Activated CD8-positive, alpha-beta memory T cell treated with anti-CD3 and anti-CD28 coated beads for 48 hours (primary cell): ENCODE measurements around the gene HPSE2.
"Not testable (repeated sequence)": the region's sequence is repeated elsewhere in the genome, so short reads cannot be mapped to it uniquely, and the experiment has no call there.

ENCODE experiments used
- DNase-seq, 3 experiments: peaks; one replicate each; pipeline ENCODE4 v3.0.0-alpha.2; 2020; ENCODE audit warnings: low read depth in 2 of 3, low spot score in 2 of 3

Gene HPSE2

GRCh38 chr10:99008054-99008453 is 227.6 kb downstream of the HPSE2 start:
- DNase-seq, result no peak

GRCh38 chr10:99007457-99007856 is 228.2 kb downstream of the HPSE2 start:
- DNase-seq, result no peak

GRCh38 chr10:99005254-99005653 is 230.4 kb downstream of the HPSE2 start:
- no peak for DNase-seq

- DNase-seq, result no peak
Measured at GRCh38 chr10:99004738-99005137, 230.9 kb downstream of the HPSE2 start.

- DNase-seq, result no peak
Measured at GRCh38 chr10:99002392-99002791, 233.3 kb downstream of the HPSE2 start.

GRCh38 chr10:98997596-98997995 is 238.1 kb downstream of the HPSE2 start:
- no peak for DNase-seq

DNA sequence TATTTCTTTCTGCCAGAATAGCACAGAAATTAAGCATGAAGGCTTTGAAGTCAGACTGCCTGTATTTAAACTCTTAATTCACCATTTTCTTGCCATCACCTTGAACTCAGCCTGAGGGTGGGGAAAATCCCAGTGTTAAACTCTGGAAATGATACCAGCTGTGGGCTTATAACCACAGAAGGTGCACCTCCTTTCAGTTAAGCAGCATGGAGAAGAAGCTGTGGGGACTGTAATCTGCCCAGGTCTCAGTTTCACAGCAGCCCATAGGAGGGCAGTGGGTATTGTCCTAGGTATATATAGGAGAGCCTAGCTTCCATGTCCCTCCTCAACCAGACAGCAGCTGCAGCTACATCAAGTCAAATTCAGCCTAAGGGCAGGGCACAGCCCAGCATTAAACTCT is 241.6 kb downstream of the HPSE2 start:
- no peak for DNase-seq

- DNase-seq, result not testable (repeated sequence)
Measured at GRCh38 chr10:98983751-98984150, 251.9 kb downstream of the HPSE2 start.

DNA sequence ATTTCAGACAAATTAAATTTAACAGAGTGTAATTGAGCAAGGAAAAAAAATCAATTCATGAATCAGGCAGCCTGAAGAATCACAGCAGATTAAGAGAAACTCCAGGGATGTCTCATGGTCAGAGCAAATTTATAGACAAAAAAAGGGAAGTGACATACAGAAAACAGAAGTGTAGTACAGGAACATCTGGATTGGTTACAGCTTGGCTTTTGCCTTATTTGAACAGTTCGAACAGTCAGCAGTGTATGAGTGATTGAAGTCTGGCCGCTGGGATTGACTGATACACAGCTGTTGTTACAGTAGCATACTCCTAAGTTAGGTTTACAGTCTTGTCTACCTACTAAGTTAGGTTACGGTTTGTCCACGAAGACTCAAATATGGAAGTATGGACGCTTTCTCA is 255.3 kb downstream of the HPSE2 start:
- no peak for DNase-seq

DNA sequence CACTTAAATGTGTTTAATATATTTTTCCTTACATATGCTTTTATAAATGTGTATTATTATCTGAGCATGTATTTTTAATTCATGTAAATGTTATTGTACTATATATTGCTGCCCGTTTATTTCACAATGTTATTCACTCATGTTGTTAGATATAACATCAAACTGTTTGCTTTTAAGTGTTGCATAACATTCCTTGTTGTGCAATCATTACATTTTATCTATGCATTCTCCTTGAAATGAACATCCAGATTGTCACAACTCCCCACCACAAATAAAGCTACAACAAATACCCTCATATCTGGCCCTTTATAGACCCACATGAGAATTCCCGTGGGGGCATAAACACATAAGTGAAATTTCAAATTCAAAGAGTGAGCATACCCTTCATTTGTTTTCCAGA is 264.2 kb downstream of the HPSE2 start:
- no peak for DNase-seq

DNA sequence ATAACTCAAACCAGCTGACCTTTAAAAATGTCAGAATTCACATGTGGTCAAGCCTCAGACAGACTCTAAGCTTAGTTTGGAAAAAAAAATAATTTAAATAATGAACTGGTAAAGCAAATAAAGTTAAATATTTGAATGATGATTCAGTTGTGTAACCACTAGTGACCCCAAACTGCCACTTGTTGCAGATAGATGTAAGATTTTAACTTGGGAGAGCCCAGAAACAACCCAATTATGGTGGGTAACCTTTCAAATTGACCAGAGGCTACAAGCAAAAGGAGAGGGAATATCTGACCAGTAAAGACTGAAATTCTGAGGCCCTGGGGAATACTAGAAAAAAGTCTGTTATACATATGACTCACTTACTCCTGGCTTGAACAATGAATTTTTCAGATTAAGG is 268.1 kb downstream of the HPSE2 start:
- no peak for DNase-seq

DNA sequence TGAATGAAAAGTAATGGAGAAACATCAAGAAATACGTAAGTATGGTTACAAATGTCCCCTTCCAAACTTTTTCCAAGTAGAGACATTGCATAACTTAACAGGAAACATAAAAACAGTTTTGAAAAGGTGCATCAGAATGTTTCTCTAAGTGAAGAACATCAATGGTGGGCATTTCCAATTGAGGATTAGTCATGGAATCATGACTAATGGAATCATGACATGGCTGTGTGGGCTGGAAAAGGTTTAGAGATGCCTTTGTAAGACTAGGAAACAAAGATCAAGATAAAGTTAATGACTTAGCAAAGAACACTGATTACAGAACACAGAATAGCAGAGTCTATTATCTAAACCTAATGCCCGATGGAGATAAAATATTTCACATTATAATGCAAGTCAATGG is 272.0 kb downstream of the HPSE2 start:
- DNase-seq, result no peak

DNA sequence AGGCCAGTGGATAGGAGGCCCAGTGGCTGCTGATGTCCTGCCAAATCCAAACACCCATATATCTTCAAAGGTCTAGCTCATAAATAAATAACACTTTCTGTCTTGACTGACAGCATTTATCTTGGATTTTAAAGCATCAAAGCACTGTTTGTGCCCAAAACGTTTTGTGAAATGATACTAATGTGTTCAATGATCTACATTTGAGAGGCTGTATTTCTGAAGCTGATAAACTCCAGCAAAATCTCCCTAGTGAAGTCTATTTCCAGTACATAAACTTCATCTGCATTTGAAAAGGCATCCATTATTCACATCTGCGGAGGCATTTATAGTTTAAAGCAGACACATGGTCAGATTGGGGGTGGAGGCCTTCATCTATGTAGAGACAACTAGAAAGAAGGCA is 276.3 kb downstream of the HPSE2 start:
- DNase-seq, result no peak

DNA sequence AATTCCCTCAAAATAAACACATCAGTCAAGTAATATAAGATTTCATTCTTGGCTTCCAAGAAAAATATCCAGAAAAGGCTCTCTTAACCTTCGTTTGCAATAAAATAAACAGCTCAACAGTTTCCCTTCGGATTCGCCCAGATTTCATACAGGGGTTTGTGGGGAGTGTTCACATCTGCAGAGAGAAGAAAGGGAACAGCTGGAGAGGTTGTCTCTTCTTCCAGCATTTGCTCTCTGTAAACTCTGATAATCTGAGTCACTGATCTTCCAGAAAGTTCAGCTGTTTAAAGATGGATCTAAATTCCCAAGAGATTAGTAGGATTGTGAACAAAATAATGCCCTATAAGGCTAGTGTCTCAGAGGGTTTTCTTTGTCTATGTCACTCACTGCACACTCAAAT is 277.9 kb downstream of the HPSE2 start:
- DNase-seq, result no peak

- DNase-seq, result no peak
Measured at GRCh38 chr10:98956576-98957260, 278.9 kb downstream of the HPSE2 start.

DNA sequence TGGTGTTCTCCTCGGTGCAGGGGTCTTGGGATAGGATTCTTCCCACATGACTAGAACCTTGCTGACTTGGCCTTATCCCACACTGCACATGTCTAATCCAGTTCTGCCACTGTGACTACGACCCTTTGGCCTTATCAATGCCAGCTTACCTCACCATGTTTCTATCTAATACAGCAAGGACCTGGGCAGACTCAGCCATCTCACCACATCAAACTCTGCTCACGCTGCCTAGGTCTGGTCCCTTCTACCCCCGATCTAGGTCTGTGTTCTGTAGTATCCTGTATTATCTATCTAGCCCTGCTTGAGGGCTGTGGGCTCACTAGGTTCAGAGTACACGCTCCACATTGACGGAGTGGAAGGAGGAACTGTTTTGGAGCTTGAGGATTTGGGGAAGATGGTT is 282.4 kb downstream of the HPSE2 start:
- DNase-seq, result no peak

GRCh38 chr10:98951269-98952000 is 284.2 kb downstream of the HPSE2 start:
- no peak for DNase-seq

GRCh38 chr10:98950106-98950505 is 285.5 kb downstream of the HPSE2 start:
- no peak for DNase-seq

- no peak for DNase-seq
Measured at GRCh38 chr10:98949306-98949705, 286.3 kb downstream of the HPSE2 start.

- DNase-seq, result no peak
Measured at GRCh38 chr10:98943681-98944080, 292.0 kb downstream of the HPSE2 start.

GRCh38 chr10:98929709-98930108 is 305.9 kb downstream of the HPSE2 start:
- DNase-seq, result no peak

DNA sequence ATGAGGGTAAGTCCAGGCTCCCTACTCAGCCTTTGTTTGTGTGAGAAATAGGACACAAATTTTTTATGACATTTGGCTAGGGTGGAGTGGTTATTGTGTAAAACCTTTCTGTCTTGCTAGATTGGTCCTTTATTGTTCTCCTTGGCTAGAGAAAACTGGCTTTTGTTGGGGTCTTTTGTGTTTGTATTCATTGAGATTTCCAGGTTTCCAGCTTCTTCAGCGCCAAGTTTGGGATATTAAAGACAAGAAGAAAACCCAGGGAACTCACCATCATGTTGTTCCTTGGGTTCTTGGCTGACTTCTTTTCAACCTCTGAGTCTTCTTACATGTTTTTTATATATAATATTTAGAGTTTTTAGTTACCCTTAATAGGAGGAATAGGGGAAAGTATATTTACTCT is 310.0 kb downstream of the HPSE2 start:
- DNase-seq, result no peak

DNA sequence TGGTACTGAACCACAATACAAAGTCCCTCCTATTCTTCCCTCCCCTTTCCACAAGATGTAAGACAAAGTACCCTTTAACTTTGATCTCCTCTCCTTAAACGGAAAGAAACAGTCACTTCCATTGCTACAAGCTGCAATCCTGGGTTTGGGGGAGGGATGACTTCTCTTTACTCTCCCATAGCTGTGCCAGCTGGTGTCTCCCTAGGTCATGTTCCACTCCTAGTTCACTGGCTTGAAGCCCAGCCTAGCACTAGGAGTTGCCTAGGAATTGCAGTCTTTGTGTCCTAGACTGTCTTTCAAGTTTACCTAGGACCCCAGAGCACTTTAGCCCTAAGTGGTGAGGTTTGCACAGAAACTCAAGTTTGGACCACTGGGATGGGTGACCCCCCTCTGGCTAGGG is 311.1 kb downstream of the HPSE2 start:
- DNase-seq, result no peak
